H1 (cell line): Measurements from ENCODE around the gene KCNK13.

Experiments used
- CEBPB ChIP-seq: IDR thresholded peaks from 2 replicates; pipeline ENCODE4 v1.6.1; 2012; ENCODE audit warnings: low read depth, low read length
- CTCF ChIP-seq, 3 experiments: IDR thresholded peaks; 1 replicate in 2 of 3; 2 replicates in 1 of 3; pipeline versions ENCODE4 v1.5.1 to v1.6.1; 2011; ENCODE audit warnings: low read length in 3 of 3, mild to moderate bottlenecking in 3 of 3, inconsistent platforms in 2 of 3, low read depth in 1 of 3, moderate library complexity in 1 of 3; ENCODE audit not compliant: insufficient read depth in 1 of 3; ENCODE audit errors: control extremely low read depth in 1 of 3
- EZH2 ChIP-seq: fragments of 200-600 bp; sonication (generic); IDR thresholded peaks from 2 replicates; pipeline ENCODE4 v1.7.1; 2012; ENCODE audit warnings: low read depth, mild to moderate bottlenecking, moderate library complexity, low read length, inconsistent platforms; ENCODE audit not compliant: severe bottlenecking
- GABPA ChIP-seq: IDR thresholded peaks from 2 replicates; pipeline ENCODE4 v1.6.1; 2011; ENCODE audit warnings: mild to moderate bottlenecking, low read length, moderate library complexity, borderline replicate concordance; ENCODE audit not compliant: insufficient read depth
- HDAC6 ChIP-seq: IDR thresholded peaks from one replicate; pipeline ENCODE4 v1.7.1; 2012; ENCODE audit warnings: low read depth, mild to moderate bottlenecking, inconsistent platforms, low read length, moderate library complexity
- JUN ChIP-seq: IDR thresholded peaks from 2 replicates; pipeline ENCODE4 v1.6.1; 2011; ENCODE audit warnings: low read depth, mild to moderate bottlenecking, improper control_type of control experiment, low read length
- POLR2A ChIP-seq, 2 experiments: IDR thresholded peaks; 1 replicate in 1 of 2; 2 replicates in 1 of 2; pipeline ENCODE4 v1.6.1; 2011; ENCODE audit warnings: low read depth in 2 of 2, low read length in 2 of 2, mild to moderate bottlenecking in 2 of 2; ENCODE audit errors: control extremely low read depth in 1 of 2
- RAD21 ChIP-seq, 2 experiments: IDR thresholded peaks in 1 of 2; conservative IDR thresholded peaks in 1 of 2; 2 replicates each; pipeline ENCODE4 v1.6.1; 2011; ENCODE audit warnings: low read depth in 2 of 2, low read length in 2 of 2, improper control_type of control experiment in 1 of 2, inconsistent platforms in 1 of 2, mild to moderate bottlenecking in 1 of 2, moderate library complexity in 1 of 2
- RFX5 ChIP-seq: IDR thresholded peaks from 2 replicates; pipeline ENCODE4 v1.6.1; 2011; ENCODE audit warnings: low read depth, low read length, improper control_type of control experiment, borderline replicate concordance
- SRF ChIP-seq: IDR thresholded peaks from 2 replicates; pipeline ENCODE4 v1.6.1; 2011; ENCODE audit warnings: mild to moderate bottlenecking, low read depth, low read length, moderate library complexity
- SUZ12 ChIP-seq: fragments of 200-600 bp; sonication (generic); IDR thresholded peaks from 2 replicates; pipeline ENCODE4 v1.6.1; 2012; ENCODE audit warnings: mild to moderate bottlenecking, inconsistent platforms, low read length, moderate library complexity, mixed read lengths
- TF ChIP-seq, protein P1 (sequence below): IDR thresholded peaks from 2 replicates; pipeline ENCODE4 v1.6.1; 2012; ENCODE audit warnings: inconsistent platforms

DNA sequence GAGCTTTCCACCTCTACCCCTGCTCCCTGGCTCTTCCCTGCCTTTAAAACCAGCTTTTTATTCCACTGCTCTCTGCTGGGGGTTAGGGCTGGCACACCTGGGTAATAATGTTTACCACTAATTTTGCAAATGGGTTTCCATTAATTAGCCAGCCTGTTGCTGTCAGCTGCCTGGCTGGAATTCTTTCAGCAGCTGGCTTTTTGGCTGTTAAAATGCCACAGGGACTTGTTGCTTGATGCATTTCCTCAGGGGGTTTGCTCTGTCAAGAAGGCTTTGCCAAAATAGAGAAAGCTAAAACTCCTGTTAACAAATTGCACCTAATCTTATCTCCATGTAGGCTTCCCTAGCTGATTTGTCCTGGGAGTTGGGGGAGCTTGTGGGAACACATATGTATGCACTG, 142.7 kb downstream of the KCNK13 start:
- TF ChIP-seq JUN = no peak
- TF ChIP-seq, protein P1, sequence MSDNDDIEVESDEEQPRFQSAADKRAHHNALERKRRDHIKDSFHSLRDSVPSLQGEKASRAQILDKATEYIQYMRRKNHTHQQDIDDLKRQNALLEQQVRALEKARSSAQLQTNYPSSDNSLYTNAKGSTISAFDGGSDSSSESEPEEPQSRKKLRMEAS = no peak
- no peak for TF ChIP-seq SRF
- no peak for TF ChIP-seq EZH2
- TF ChIP-seq CTCF (IDR thresholded peaks at IDR 0.05; ENCODE audit: control extremely low read depth in 1 of 3, insufficient read depth in 1 of 3, low read depth in 1 of 3, low read length in 3 of 3) = no peak
- TF ChIP-seq GABPA = no peak
- TF ChIP-seq RFX5 = no peak
- TF ChIP-seq HDAC6 = no peak
- TF ChIP-seq RAD21 (IDR thresholded peaks at IDR 0.05 in 1 of 2, conservative IDR thresholded peaks at IDR 0.05 in 1 of 2; ENCODE audit: low read depth in 2 of 2, low read length in 2 of 2) = no peak
- no peak for TF ChIP-seq POLR2A (IDR thresholded peaks at IDR 0.05; ENCODE audit: control extremely low read depth in 1 of 2, low read depth in 2 of 2, low read length in 2 of 2)
- no peak for TF ChIP-seq SUZ12
- no peak for TF ChIP-seq CEBPB
